ENCODE measurements around the gene GPA33.

GPA33 gene

GRCh38 chr1:167059809-167060107 lies 30.4 kb downstream of the GPA33 start:
- Mint-ChIP-seq H3K4me1 (no peaks in the 10 kb centered on the region), H3K36me3 (ENCODE audit: low read depth) (no peaks in the 10 kb centered on the region), H3K9me3 (no peaks in the 10 kb centered on the region), H3K4me3 (no peak overlapping the region), H3K27me3 (ENCODE audit: low read depth) (peaks cover 12% of the 10 kb centered on the region), H3K27ac (no peak overlapping the region)
- TF ChIP-seq CTCF (IDR thresholded peaks at IDR 0.05; ENCODE audit: unreplicated experiment in 3 of 3): no peak

DNA sequence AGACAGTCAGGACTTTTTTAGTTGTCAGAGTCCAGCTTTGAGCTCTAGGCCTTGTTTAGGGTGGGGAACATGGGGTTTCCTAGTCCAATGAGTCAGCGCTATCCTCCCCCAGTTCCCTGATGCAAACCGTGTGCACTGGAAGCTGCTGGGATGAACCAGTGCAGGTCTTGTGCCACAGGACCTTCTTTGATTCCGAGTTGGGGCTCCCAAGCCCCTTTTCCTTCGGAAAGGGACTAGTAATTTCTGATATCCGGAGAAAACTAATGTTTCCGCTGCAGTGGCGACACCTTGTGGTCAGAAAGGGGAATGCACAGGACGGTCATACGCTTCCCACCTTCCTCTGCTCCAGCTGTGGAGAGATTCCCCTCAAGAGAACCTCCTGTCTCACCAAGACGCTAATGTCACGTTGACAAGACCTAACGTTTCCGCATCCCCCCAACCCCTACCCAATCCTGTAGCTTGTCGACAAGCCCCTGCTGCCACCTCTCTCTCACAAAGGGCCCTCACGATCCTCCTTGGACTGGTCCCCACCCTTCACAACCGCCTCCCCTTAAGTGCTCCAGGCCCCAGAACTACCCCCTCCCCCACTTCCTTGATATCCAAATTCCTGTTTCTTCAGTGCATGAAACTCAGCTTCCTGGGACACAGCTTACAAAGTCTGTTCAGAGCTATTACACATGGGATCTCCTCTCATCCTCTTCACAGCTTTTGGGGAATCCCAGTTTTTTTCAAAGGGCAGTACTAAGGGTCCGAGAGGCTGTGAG lies 30.9 kb downstream of the GPA33 start:
- H3K9me3 Mint-ChIP-seq: no peaks in the 10 kb centered on the region
- no peak overlapping the region for H3K27ac Mint-ChIP-seq
- H3K27me3 Mint-ChIP-seq (ENCODE audit: low read depth): peaks cover 12% of the 10 kb centered on the region
- peak overlapping the region; percentile 31 to 51 (median 49) for H3K4me3 Mint-ChIP-seq
- H3K36me3 Mint-ChIP-seq (ENCODE audit: low read depth): no peaks in the 10 kb centered on the region
- peak; percentile 95 to 96 (median 95) for TF ChIP-seq CTCF (IDR thresholded peaks at IDR 0.05; ENCODE audit: unreplicated experiment in 3 of 3)
- H3K4me1 Mint-ChIP-seq: no peaks in the 10 kb centered on the region

- Mint-ChIP-seq H3K4me3 (no peak overlapping the region), H3K27ac (no peak overlapping the region), H3K4me1 (no peaks in the 10 kb centered on the region), H3K27me3 (ENCODE audit: low read depth) (peaks cover 13% of the 10 kb centered on the region), H3K9me3 (no peaks in the 10 kb centered on the region), H3K36me3 (ENCODE audit: low read depth) (no peaks in the 10 kb centered on the region)
- peak; percentile 53 to 62 (median 62) for TF ChIP-seq CTCF (IDR thresholded peaks at IDR 0.05; ENCODE audit: unreplicated experiment in 3 of 3)
These were observed 32.9 kb downstream of the GPA33 start for GRCh38 chr1:167057241-167057688.

DNA sequence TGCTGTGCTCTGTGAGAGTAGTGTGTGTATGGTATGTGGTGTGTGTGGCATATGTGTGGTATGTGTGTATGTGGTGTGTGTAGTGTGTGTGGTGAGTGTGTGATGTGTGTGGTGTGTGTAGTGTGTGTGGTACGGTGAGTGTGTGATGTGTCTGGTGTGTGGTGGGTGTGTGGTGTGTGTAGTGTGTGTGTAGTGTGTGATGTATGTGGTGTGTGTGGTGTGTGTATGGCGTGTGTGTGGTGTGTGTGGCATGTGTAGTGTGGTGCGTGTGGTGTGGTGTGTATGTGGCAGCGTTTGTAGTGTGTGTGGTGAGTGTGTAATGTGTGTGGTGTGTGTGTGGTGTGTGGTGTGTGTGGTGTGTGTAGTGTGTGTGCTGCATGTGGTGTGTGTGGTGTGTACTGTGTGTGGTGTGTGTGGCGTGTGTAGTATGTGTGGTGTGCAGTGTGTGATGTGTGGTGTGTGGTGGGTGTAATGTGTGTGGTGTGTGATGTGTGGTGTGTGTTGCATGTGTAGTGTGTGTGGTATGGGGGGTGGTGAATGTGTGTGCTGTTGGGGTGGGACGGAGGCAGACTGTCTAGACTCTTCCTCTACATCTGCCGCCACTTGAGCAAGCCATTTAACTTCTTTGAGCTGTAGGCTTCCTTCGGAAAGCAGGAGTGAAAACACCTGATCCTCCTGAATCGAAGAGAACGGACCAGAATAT lies 33.5 kb downstream of the GPA33 start:
- TF ChIP-seq CTCF (IDR thresholded peaks at IDR 0.05; ENCODE audit: unreplicated experiment in 3 of 3): no peak
- Mint-ChIP-seq H3K27me3 (ENCODE audit: low read depth) (peaks cover 14% of the 10 kb centered on the region), H3K4me1 (no peaks in the 10 kb centered on the region), H3K27ac (no peak overlapping the region), H3K9me3 (no peaks in the 10 kb centered on the region), H3K36me3 (ENCODE audit: low read depth) (no peaks in the 10 kb centered on the region), H3K4me3 (no peak overlapping the region)

- H3K27me3 Mint-ChIP-seq (ENCODE audit: low read depth): peaks cover 8% of the 10 kb centered on the region
- TF ChIP-seq CTCF (IDR thresholded peaks at IDR 0.05; ENCODE audit: unreplicated experiment in 3 of 3): no peak
- H3K4me1 Mint-ChIP-seq: no peaks in the 10 kb centered on the region
- H3K27ac Mint-ChIP-seq: no peak overlapping the region
- H3K9me3 Mint-ChIP-seq: no peaks in the 10 kb centered on the region
- no peaks in the 10 kb centered on the region for H3K36me3 Mint-ChIP-seq (ENCODE audit: low read depth)
- H3K4me3 Mint-ChIP-seq: no peak overlapping the region
These were observed 35.1 kb downstream of the GPA33 start for GRCh38 chr1:167054946-167055630.
